ENCODE data around the gene NCKIPSD.

NCKIPSD gene

GRCh38 chr3:48641396-48641795 is 44.3 kb downstream of the NCKIPSD start:
- H3K9me3 Mint-ChIP-seq: no peaks in the 10 kb centered on the region
- peaks cover 10% of the 10 kb centered on the region for H3K27me3 Mint-ChIP-seq (ENCODE audit: low read depth, poor library complexity)
- DNase-seq: peak; percentile 24
- no peak for TF ChIP-seq CTCF (IDR thresholded peaks at IDR 0.05)
- peaks cover 60% of the 10 kb centered on the region for H3K4me1 Mint-ChIP-seq
- H3K27ac Mint-ChIP-seq: peak overlapping the region; percentile 58
- H3K36me3 Mint-ChIP-seq (ENCODE audit: low read depth): peaks cover 22% of the 10 kb centered on the region
- no peak overlapping the region for H3K4me3 Mint-ChIP-seq

DNA sequence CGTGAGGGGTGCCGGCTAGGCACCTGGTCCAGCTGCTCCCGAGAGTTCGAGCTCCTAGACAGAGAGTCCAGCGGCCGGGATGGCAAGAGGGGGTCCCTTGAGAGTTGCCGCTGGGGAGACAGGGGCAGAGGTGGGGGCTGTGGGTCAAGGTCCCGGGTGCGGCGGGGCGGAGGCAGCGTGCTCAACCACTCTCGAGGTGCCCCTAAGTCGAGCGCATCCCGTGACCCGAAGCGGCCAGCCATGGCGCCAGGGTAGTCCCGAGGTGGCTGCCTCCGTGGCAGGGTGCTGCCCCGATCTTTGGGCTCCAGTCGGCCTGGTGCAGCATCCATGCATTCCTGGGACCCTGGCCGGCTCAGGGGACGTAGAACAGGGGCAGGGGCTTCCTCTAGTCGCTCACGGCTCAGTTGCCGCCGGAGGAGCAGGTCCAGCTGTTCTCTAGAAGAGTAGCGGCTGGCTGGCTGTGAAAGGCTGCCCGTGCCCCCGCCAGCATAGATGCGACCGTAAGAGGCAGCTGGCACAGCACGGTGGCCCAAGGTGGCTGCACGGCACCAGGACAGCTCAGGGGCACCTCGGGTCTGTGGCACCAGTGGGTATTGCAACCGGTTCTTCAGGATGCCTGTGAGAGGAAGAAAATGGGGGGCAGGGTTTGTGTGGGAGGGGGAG is 45.6 kb downstream of the NCKIPSD start:
- no peak for TF ChIP-seq CTCF (IDR thresholded peaks at IDR 0.05)
- peak overlapping the region; percentile 42 for H3K27ac Mint-ChIP-seq
- no peaks in the 10 kb centered on the region for H3K9me3 Mint-ChIP-seq
- peaks cover 67% of the 10 kb centered on the region for H3K4me1 Mint-ChIP-seq
- no peak overlapping the region for H3K4me3 Mint-ChIP-seq
- H3K27me3 Mint-ChIP-seq (ENCODE audit: low read depth, poor library complexity): peaks cover 10% of the 10 kb centered on the region
- no peak for DNase-seq
- peaks cover 22% of the 10 kb centered on the region for H3K36me3 Mint-ChIP-seq (ENCODE audit: low read depth)

- Mint-ChIP-seq H3K27ac (no peak overlapping the region), H3K27me3 (ENCODE audit: low read depth, poor library complexity) (peaks cover 10% of the 10 kb centered on the region), H3K4me1 (peaks cover 73% of the 10 kb centered on the region), H3K36me3 (ENCODE audit: low read depth) (peaks cover 5% of the 10 kb centered on the region), H3K4me3 (peak overlapping the region; percentile 55), H3K9me3 (no peaks in the 10 kb centered on the region)
- DNase-seq: no peak
- TF ChIP-seq CTCF (IDR thresholded peaks at IDR 0.05): no peak
Observed at GRCh38 chr3:48637305-48637704, 48.4 kb downstream of the NCKIPSD start.

GRCh38 chr3:48636149-48636655 is 49.5 kb downstream of the NCKIPSD start:
- peak overlapping the region; percentile 85 for H3K4me3 Mint-ChIP-seq
- H3K4me1 Mint-ChIP-seq: peaks cover 62% of the 10 kb centered on the region
- H3K36me3 Mint-ChIP-seq (ENCODE audit: low read depth): peaks cover 8% of the 10 kb centered on the region
- H3K27me3 Mint-ChIP-seq (ENCODE audit: low read depth, poor library complexity): peaks cover 8% of the 10 kb centered on the region
- H3K9me3 Mint-ChIP-seq: no peaks in the 10 kb centered on the region
- peak overlapping the region; percentile 94 for H3K27ac Mint-ChIP-seq
- DNase-seq: no peak
- TF ChIP-seq CTCF (IDR thresholded peaks at IDR 0.05): no peak

DNA sequence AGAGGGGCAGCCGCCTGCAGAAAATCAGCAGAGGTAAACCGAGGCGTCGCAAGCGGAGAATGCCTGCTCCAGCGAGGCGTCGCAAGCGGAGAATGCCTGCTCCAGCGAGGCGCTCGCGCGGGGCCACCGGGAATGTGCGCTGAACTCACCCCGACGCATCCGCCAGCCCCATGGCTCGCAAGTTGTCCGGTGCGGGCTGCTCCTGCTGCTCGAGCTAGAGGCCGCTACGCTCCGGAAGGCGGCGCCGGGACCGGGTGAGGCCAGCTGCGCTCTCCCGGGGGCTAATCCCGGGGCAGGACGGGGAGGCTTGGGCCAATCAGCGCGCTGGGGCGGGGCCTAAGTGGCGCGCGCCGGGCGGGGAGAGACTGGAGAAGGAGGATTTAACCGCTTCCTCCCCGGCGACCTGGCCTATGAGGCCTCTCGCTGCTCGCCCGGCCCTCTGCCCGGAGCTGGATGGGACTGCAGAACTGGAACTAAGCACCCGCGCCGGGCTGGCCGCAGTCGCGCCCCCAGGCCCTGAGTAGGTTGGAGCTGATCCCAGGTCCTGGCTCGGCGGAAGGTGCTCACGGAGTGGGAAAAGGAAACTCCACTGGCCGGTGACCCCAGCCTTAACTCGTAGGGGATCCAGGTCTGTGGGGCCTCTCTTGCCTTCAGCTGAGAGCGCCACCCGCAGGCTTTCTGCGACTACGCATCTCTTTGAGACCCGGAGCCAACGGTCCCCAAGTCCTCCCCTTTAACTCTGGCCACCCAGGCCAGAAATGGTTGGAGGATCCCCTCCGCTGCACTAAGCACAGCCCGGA is 50.3 kb downstream of the NCKIPSD start, which contains the start of gene SLC26A6:
Gene SLC26A6, minus strand, starts transcription at position 240 of the 800 bp plus-strand sequence. Its CDS starts 68 bp downstream, at position 172.
- DNase-seq: peak; percentile 99
- H3K9me3 Mint-ChIP-seq: no peaks in the 10 kb centered on the region
- H3K4me1 Mint-ChIP-seq: peaks cover 55% of the 10 kb centered on the region
- peaks cover 8% of the 10 kb centered on the region for H3K27me3 Mint-ChIP-seq (ENCODE audit: low read depth, poor library complexity)
- H3K4me3 Mint-ChIP-seq: peak within 1 kb of the TSS; percentile 85
- H3K27ac Mint-ChIP-seq: peak within 1 kb of the TSS; percentile 94
- TF ChIP-seq CTCF (IDR thresholded peaks at IDR 0.05): peak; percentile 32
- H3K36me3 Mint-ChIP-seq (ENCODE audit: low read depth): peaks cover 8% of the 10 kb centered on the region

All from nephron progenitor cell (in vitro differentiated cells).